ENCODE measurements around the gene EPHB6.

Gene EPHB6

GRCh38 chr7:142859829-142860228 is 5.0 kb downstream of the EPHB6 start:
- H3K4me3 ChIP-seq (ENCODE audit: low read depth, low read length): no peak overlapping the region
- TF ChIP-seq POLR2A (IDR thresholded peaks at IDR 0.05; ENCODE audit: extremely low read depth, insufficient read length) (no peak), MAX (IDR thresholded peaks at IDR 0.05; ENCODE audit: low read depth, low read length) (no peak), MYC (IDR thresholded peaks at IDR 0.05; ENCODE audit: low read depth, low read length) (no peak)
- TF ChIP-seq, protein P1, sequence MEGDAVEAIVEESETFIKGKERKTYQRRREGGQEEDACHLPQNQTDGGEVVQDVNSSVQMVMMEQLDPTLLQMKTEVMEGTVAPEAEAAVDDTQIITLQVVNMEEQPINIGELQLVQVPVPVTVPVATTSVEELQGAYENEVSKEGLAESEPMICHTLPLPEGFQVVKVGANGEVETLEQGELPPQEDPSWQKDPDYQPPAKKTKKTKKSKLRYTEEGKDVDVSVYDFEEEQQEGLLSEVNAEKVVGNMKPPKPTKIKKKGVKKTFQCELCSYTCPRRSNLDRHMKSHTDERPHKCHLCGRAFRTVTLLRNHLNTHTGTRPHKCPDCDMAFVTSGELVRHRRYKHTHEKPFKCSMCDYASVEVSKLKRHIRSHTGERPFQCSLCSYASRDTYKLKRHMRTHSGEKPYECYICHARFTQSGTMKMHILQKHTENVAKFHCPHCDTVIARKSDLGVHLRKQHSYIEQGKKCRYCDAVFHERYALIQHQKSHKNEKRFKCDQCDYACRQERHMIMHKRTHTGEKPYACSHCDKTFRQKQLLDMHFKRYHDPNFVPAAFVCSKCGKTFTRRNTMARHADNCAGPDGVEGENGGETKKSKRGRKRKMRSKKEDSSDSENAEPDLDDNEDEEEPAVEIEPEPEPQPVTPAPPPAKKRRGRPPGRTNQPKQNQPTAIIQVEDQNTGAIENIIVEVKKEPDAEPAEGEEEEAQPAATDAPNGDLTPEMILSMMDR (IDR thresholded peaks at IDR 0.05; ENCODE audit: low read depth, low read length): no peak
- no peak for DNase-seq (ENCODE audit: low read depth)

DNA sequence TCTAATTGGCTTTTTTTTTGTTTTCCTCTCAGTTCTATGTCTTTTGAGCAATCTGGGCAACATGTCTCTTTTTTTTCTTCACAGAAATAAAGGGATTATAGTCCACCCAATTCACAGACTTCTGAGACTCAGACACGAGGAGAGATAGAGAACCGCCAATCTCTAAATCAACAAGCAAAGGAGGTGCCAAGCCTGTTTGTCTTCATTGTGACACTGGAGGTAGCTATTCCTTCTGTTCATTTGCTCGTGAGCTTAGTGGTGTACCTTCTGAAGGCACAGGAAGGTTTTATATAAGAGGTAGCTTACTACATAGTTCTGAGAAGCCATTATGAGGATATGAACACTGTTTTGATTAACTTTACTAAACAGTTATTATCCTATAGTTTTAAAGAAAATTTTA is 6.1 kb downstream of the EPHB6 start:
- TF ChIP-seq MYC (IDR thresholded peaks at IDR 0.05; ENCODE audit: low read depth, low read length): no peak
- TF ChIP-seq, protein P1 (IDR thresholded peaks at IDR 0.05; ENCODE audit: low read depth, low read length): no peak
- no peak for TF ChIP-seq POLR2A (IDR thresholded peaks at IDR 0.05; ENCODE audit: extremely low read depth, insufficient read length)
- no peak for TF ChIP-seq MAX (IDR thresholded peaks at IDR 0.05; ENCODE audit: low read depth, low read length)
- no peak overlapping the region for H3K4me3 ChIP-seq (ENCODE audit: low read depth, low read length)
- no peak for DNase-seq (ENCODE audit: low read depth)

GRCh38 chr7:142862351-142862750 is 7.5 kb downstream of the EPHB6 start:
- DNase-seq (ENCODE audit: low read depth): no peak
- TF ChIP-seq, protein P1 (IDR thresholded peaks at IDR 0.05; ENCODE audit: low read depth, low read length): no peak
- TF ChIP-seq MYC (IDR thresholded peaks at IDR 0.05; ENCODE audit: low read depth, low read length) (no peak), POLR2A (IDR thresholded peaks at IDR 0.05; ENCODE audit: extremely low read depth, insufficient read length) (no peak), MAX (IDR thresholded peaks at IDR 0.05; ENCODE audit: low read depth, low read length) (no peak)

GRCh38 chr7:142862786-142863400 is 8.0 kb downstream of the EPHB6 start:
- TF ChIP-seq, protein P1 (IDR thresholded peaks at IDR 0.05; ENCODE audit: low read depth, low read length): no peak
- no peak for TF ChIP-seq MAX (IDR thresholded peaks at IDR 0.05; ENCODE audit: low read depth, low read length)
- no peak for TF ChIP-seq MYC (IDR thresholded peaks at IDR 0.05; ENCODE audit: low read depth, low read length)
- no peak for TF ChIP-seq POLR2A (IDR thresholded peaks at IDR 0.05; ENCODE audit: extremely low read depth, insufficient read length)
- H3K4me3 ChIP-seq (ENCODE audit: low read depth, low read length): no peak overlapping the region
- DNase-seq (ENCODE audit: low read depth): no peak

More at GRCh38 chr7:142862351-142862750, 7.5 kb downstream of the EPHB6 start:
- no peak overlapping the region for H3K4me3 ChIP-seq (ENCODE audit: low read depth, low read length)

- no peak overlapping the region for H3K4me3 ChIP-seq (ENCODE audit: low read depth, low read length)
- TF ChIP-seq, protein P1 (IDR thresholded peaks at IDR 0.05; ENCODE audit: low read depth, low read length): no peak
- TF ChIP-seq MAX (IDR thresholded peaks at IDR 0.05; ENCODE audit: low read depth, low read length): no peak
- no peak for TF ChIP-seq MYC (IDR thresholded peaks at IDR 0.05; ENCODE audit: low read depth, low read length)
- no peak for DNase-seq (ENCODE audit: low read depth)
Measured at GRCh38 chr7:142863891-142864685, 9.2 kb downstream of the EPHB6 start.

Data from NB4 (cell line).